H4 (cell line): ENCODE data around the gene KLHL33. TPM values are rescaled to one million over a fixed set of nuclear protein-coding genes. Genes with fewer than 3 reads are reported as not detected.
"Not testable (repeated sequence)": the region's sequence is repeated elsewhere in the genome, so short reads cannot be mapped to it uniquely, and the experiment has no call there.

Experiments used
- DNase-seq: peaks from one replicate; pipeline ENCODE4 v3.0.0-alpha.2; 2015; ENCODE audit warnings: low spot score
- total RNA-seq: library from RNA; depleted of rRNA; stranded (reverse); fragments of >200 nt; shearing (Covaris generic); gene quantifications from 2 replicates; pipeline ENCODE4 v1.2.3, GENCODE V29; 2014

Gene KLHL33
- total RNA-seq, 1 experiment from 2014 or later = not detected

DNA sequence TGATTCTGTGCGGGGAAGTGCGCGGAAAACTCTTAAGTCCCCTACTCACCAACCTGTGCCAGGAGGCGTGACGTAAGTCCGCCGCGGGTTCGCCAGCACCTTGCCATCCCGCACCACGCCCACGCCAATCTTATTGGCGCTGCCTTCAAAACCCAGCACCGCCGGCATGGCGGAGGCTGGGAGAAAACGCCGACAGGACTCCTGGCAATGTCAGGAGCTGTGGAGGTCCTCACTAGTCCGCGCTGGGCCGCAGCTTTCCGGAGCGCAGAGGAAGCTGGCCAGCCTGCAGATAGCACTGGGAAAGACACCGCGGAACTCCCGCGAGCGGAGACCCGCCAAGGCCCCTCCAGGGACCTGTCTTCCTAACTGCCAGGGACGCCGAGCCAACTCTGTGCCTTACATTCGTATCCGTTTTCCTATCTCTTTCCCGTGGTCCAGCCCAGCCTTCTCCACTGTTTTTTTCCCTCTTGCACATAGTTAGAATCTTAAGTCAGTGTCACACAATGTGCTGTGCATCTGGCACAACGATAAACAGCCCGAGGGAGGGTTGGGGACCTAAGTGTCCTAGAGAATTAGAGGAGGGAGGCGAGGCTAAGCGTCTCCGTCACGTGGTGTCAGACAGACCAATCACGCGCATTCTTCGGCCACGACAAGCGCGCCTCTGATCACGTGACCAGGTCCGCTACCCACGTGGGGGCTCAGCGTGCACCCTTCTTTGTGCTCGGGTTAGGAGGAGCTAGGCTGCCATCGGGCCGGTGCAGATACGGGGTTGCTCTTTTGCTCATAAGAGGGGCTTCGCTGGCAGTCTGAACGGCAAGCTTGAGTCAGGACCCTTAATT is 18.8 kb upstream of the KLHL33 start, which contains the start of the genes APEX1 and OSGEP:
Gene APEX1 (plus strand): TSS at position 711 of the 839 bp plus-strand sequence. CDS start 420 bp downstream, outside the sequence.
Gene OSGEP (minus strand): TSS at position 297 of the 839 bp plus-strand sequence. CDS start 129 bp downstream, at position 168.
- peak; percentile 99 for DNase-seq

- not testable (repeated sequence) for DNase-seq
Measured at GRCh38 chr14:20452831-20453230, 16.9 kb upstream of the KLHL33 start.

DNA sequence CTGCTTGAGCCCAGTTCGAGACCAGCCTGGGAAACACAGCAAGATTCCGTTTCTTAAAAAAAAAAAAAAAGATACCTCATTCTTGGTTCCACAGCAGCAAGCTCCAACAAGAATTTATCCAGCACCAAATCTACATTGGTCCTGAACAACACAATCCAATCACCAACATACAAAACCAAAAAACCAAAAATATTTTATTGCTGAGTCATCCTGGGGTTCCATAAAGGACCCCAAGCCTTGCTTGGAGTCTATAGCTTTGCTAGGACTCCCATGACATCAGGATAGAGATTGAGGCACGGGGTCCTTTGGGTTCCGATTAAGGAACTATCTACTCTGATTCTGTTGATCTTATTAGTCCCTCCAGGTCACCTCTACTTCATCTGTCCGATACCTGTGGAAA is 10.9 kb upstream of the KLHL33 start:
- DNase-seq = no peak

- not testable (repeated sequence) for DNase-seq
Measured at GRCh38 chr14:20443650-20444049, 7.7 kb upstream of the KLHL33 start.

DNA sequence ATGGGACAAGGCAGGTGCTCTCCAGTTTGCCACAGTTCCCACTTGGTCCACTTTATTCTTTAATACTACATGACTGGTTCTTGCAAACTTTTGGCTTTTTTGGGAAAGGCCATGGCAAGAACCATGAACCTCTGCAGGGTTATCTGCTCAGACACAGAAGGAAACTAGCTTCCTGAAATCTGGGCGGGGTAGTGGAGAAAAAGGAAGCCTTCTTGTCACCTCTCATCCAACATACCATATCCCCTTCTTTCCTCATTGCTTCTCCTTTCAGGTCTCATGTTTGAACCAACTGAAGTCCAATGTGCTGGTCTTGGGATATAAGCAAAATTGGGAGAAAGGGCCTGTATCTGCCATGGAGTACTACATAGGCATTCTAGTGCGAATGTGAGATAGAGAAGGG is 5.5 kb upstream of the KLHL33 start:
- DNase-seq = no peak

DNA sequence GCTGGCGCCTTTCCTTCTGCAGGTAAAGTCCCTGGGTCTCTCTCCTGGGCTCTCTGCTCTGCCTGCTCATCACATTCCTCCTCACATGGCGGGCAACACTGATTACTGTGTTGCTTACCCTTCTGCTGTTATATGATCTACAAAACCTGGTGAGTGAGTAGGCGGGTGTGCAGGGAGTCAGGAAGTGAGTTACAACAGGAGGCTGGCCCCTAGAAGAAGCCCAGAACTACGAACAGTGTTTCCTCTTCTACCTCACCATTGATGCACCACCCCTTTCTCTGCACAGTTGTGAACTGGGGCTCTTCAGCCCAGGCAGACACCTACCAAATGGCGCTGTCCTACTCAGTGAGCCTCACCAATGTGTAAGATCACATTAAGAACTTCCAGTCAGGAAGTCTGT is 4.9 kb upstream of the KLHL33 start:
- no peak for DNase-seq

- no peak for DNase-seq
Measured at GRCh38 chr14:20440465-20440864, 4.5 kb upstream of the KLHL33 start.

- no peak for DNase-seq
Measured at GRCh38 chr14:20438664-20439063, 2.7 kb upstream of the KLHL33 start.

DNA sequence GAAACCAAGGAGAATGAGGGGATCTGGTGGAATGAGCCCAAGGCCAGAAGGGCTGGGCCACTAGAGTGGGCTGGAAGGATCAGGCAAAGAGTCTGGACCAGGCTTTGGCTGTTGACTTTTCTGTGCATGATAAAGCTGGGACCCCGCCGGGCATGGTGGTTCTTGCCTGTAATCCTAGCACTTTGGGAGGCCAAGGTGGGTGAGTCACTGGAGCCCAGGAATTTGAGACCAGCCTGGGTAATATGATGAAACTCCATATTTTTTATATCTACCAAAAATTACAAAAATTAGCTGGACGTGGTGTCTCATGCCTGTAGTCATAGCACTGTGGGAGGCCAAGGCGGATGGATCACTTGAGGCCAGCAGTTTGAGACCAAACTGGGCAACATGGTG is 393 bp upstream of the KLHL33 start:
- DNase-seq = no peak

DNA sequence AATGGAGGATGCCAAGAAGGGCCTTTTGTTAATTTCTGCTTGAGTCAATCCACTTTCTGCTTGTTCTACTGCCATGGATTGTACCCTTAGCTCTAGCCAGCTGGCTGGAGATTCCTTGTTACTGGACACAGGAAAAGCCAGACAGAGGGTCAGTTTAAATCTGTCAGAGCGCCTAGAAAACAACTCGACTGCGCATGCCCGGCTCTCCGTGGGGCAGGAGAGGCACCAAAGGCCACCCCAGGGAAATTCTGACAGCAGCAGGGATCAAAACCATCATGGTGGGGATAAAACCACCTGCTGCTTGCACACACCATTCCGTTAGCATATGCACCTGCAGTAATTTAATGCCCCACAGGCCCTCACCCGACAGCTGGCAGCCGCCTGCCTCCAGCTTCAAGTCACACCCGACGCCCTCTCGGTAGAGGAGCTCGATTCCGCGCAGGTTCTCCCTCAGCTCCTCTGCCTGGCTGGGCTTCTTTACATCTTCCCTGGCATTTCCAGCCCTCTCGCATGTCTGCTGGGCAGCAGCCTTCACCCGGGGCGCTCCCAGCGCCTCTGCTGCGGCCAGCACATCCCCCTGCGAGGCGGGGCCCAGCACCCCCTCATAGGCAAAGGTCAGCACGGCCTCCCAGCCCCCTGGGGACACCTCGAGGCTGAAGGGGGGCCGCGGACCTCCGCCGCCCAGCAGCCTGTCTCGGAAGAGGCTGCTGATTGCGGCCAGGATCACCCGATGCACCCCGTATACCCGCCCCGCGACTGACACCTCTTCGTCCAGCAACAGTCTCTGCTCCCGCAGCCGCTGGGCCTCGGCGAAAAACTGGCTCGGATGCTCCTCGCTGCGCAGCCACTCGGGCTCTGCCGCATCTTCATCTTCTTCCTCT is 1.0 kb downstream of the KLHL33 start:
- DNase-seq = no peak

DNA sequence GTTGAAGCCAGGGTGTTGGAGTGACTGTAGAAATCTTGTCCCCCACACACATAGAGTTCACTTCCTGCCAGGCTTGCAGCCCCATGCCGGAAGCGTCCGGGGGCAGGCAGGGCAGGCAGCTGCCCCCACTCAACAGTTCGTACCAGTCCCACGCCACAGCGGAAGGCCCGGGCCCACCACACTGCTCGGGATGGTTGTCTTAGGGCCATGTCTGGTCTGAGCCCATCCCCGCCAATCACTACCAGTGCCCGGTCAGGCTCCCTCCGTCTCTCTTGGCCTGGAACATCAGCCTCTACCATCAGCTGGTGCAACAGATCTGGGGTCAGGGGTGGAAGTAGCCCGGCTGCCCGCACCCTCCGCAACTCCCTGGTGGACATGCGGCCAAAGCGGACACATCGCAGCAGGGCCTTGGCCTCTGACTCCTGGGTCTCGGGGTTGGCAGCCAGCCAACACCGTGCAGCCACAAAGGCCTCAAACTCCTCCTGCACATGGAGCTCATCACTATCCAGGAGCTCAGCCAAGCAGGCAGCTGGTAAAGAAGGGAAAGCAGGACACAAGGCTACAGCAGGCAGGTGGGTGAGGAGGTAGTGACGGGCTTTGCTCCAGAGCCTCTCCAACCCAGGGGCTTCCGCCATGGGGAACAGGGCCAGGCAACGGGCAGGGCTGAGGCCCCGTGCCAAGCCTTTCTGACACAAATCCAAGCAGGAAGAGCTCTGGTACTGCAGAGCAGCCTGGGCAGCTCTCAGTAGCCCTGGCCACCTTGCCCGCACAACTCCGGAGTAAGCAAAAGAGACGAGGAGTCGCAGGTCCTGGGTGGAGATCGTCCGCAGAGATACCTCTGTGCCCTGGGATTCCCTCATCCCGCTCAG is 5.9 kb downstream of the KLHL33 start:
- no peak for DNase-seq

DNA sequence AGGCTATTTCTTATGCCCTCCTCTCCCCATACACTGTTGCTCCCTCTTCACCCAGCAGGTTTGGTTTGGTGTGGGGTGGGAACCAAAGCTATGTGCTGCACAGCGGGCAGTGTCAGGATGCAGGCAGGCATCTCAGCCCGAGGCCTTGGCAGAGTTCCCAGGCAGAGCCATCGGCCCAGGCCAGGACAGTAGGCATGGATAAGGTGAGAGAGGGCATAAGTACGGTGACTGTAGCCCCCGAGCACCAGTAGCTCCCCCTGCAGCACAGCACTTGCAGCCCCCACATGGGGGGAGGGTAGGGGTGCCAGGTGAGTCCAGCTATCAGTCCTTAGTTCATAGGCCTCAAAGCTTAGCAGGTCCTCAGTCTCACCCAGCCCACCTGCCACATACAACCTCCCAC is 7.2 kb downstream of the KLHL33 start:
- DNase-seq = no peak

DNA sequence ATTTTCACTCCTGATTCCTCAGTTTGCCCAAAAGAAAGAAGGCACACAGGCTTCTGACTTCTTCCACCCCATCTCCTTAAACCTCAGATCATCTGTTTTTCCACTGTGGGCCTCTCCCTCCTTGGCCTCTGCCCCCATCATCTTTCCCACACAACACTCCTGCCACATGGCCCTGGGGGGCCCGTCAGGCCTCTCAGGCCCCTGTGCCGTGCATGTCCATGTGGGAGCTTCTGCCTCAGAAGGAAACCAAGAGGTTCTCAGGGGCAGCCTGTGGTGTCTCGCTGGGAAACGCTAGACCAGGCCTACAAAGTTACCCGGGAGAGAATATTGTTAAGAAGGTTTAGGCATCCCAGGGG is 8.0 kb downstream of the KLHL33 start:
- DNase-seq = no peak

DNA sequence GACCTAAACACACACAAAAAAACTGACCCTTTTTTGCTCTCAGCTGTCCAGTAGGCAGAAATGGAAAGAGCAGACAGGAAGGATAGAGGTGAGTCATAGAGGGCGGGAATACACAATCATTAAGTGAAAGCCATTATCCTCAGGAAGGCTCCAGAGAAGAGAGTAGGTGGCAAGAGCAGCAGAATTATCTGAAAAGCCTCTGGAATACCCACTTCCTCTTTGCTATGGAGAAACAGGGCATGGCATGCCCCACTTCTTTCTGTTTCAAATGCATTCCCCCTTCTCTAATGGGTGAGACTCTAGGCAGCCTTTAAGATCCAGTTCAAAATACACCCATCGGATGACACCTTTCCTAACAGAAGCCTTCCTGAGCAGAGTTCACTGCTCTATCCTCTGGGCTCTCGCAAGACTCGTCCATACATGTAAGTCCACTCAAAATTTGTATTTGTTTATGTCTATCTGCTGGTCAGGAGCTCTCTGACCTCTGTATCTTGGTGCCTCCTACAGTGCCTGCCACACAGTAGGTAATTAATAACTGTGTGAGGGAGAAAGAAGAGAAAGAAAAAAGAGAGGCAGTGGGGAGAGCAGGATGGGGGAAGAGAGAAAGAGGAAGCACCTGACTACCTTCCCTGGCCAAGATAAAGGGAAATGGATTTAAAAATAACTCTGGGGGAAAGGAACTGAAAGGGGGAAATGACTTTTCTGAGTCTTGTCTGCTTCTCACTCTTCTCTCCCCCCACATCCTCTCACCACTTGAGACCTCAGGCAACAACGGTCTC is 8.5 kb downstream of the KLHL33 start:
- DNase-seq = peak; percentile 69

GRCh38 chr14:20424851-20425250 is 11.1 kb downstream of the KLHL33 start:
- no peak for DNase-seq

DNA sequence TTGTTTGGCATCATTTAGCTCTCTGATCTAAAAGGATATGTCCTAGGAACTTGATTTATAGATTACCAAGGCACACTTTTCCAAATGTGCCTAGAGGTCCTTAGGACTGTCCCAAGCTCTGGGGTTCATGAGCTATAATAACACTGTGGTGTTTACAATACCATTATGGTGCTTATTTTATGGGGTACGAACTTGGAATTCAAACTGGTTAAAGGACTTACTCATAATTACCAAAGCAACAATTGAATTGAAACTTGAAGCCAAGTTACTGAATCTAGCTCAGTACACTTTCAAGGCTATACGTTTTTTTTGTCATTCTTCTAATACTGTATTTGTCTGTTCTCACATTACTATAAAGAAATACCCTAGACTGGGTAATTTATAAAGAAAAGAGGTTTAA is 13.1 kb downstream of the KLHL33 start:
- DNase-seq = no peak

GRCh38 chr14:20421267-20421666 is 14.7 kb downstream of the KLHL33 start:
- DNase-seq = no peak

- DNase-seq = no peak
Measured at GRCh38 chr14:20419419-20419818, 16.5 kb downstream of the KLHL33 start.

DNA sequence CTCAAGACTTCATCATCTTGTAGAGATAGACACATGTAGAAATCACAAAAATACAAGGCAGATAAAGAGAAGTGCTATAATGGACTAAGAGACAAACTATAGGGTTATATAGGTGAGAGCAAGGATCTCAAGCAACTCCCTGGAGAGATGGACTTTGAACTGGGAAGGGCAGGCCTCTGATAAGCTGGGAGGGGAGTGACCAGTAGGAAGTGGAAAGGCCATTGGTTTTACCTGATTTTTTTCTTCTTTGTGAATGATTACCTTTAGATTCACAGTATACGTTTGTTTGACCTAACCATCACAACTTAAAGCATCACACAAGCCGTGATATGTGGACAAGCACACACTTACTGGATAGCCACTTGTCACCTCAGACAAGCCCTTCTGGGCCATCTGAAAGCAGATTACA is 17.5 kb downstream of the KLHL33 start:
- no peak for DNase-seq

DNA sequence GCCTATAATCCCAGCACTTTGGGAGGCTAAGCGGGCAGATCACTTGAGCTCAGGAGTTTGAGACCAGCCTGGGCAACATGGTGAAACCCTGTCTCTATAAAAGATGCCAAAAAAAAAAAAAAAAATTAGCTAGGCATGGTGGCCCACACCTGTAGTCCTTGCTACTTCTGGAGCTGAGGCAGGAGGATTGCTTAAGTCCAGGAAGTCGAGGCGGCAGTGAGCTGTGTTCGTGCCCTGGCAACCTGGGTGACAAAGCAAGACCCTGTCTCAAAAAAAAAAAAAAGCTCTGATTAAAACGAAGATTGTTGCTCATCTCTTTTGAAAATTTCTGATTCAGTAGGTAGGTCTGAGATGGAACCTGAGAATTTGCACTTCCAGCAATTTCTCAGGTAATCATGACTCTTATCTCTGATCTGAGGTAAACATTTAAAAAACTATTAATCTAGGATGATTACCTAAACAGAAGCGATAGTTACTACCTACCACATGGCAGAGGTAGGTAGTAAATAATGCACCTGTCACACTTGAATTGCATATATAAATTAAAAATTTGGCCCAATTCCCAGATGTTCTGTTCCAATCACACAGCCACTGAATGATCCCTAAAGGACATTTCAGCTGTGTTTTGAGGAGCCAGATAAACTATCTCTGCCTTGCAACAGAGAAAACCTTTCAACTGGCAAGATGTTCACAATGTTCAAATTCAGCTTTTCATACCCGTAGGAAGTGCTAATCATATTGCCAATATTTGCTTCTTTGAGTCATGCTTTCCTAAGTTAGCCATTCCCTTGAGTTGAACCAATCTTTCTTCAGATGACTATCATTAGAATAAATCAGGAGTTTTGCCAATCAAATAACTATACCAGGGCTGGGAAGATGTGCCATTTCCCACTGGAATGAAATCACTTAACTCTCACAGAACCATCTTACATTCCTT is 18.4 kb downstream of the KLHL33 start:
- no peak for DNase-seq
